ENCODE results near the gene TMEM47. TPM values are rescaled to one million over a fixed set of nuclear protein-coding genes. Genes with fewer than 3 reads are reported as not detected.

Gene TMEM47
- total RNA-seq, 4 donors from 2014 or later, result 7.4 to 19.2 (median 14.2) TPM

DNA sequence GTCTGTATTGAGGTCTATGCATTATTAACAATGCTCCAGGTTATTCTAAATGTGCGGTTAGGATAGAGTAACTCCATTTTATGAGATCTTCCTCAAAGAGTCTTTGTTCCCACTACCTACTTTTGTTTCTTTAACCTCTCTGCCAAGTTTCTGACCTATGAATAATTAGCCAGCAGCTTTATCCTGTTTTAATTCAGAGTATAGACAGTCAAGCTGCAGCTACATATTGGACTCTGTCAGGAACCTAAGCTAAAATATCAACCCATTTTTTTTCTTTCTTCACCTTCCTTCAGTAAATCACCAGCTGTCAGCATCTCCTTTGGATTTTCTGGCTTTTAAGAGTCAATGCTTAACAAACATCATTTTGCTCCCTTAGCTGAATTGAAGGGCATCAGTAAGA is 72.3 kb downstream of the TMEM47 start:
- 68 to 79% methylated on average over 1 of the region's 1 CpG for WGBS, 2 donors
- intact Hi-C loops (cut with DNase I; ENCODE audit: low total_unique reads), result no loop called here
- no peak overlapping the region for H3K4me3 ChIP-seq (ENCODE audit: low read depth, poor library complexity, severe bottlenecking)
- no peak for TF ChIP-seq POLR2A (IDR thresholded peaks at IDR 0.05)
- TF ChIP-seq, protein P1, sequence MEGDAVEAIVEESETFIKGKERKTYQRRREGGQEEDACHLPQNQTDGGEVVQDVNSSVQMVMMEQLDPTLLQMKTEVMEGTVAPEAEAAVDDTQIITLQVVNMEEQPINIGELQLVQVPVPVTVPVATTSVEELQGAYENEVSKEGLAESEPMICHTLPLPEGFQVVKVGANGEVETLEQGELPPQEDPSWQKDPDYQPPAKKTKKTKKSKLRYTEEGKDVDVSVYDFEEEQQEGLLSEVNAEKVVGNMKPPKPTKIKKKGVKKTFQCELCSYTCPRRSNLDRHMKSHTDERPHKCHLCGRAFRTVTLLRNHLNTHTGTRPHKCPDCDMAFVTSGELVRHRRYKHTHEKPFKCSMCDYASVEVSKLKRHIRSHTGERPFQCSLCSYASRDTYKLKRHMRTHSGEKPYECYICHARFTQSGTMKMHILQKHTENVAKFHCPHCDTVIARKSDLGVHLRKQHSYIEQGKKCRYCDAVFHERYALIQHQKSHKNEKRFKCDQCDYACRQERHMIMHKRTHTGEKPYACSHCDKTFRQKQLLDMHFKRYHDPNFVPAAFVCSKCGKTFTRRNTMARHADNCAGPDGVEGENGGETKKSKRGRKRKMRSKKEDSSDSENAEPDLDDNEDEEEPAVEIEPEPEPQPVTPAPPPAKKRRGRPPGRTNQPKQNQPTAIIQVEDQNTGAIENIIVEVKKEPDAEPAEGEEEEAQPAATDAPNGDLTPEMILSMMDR (IDR thresholded peaks at IDR 0.05), result no peak
- no peak for DNase-seq (ENCODE audit: low spot score in 2 of 2)

DNA sequence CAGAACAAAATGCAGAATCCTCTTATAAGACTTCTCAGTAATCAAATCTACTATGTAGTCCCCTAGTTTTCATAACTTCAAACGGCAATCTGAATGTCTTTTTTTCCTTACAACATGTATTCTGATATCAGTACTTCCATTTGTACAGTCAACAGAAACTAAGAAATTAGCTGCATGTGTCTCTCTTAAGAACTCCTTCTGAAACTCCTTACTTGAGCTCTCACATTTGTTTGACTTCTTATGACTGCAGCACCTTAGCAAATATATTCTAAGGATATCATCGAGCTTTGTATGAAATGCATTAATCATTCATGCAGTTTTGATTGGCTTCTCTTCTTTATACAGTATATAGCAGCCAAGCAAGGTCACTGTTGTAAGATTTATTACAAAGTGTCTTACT is 77.0 kb downstream of the TMEM47 start:
- DNase-seq (ENCODE audit: low spot score in 2 of 2), result no peak
- TF ChIP-seq POLR2A (IDR thresholded peaks at IDR 0.05), result no peak
- TF ChIP-seq, protein P1 (IDR thresholded peaks at IDR 0.05), result no peak
- intact Hi-C loops (cut with DNase I; ENCODE audit: low total_unique reads), result no loop called here
- 64 to 74% methylated on average over 2 of the region's 2 CpGs for WGBS, 2 donors
- H3K4me3 ChIP-seq (ENCODE audit: low read depth, poor library complexity, severe bottlenecking), result no peak overlapping the region

DNA sequence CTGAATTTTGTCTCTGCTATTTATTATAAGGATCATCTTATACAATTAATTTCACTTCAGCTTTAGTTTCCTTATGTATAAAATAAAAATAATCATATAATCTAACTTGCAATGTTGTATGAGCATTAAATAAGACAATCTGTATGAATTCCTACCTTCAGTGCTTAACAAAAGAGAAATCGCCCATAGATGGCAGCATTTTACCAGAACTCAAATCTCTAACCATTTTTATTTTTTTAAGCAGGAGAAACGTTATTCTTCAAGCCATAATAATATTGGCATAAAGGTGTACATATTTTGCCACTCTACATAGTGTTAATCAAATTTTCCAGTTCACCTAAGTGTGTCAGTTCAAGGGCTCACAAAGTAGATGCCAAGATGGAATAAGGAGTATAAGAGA is 78.8 kb downstream of the TMEM47 start:
- intact Hi-C loops (cut with DNase I; ENCODE audit: low total_unique reads), result no loop called here
- WGBS, 2 donors, result 3% methylated on average over 2 of the region's 2 CpGs
- H3K4me3 ChIP-seq (ENCODE audit: low read depth, poor library complexity, severe bottlenecking), result no peak overlapping the region
- no peak for TF ChIP-seq POLR2A (IDR thresholded peaks at IDR 0.05)
- TF ChIP-seq, protein P1 (IDR thresholded peaks at IDR 0.05), result no peak
- DNase-seq (ENCODE audit: low spot score in 2 of 2), result no peak
